Keratinocyte (primary cell): ENCODE measurements around the gene NBPF3. TPM values are rescaled to one million over a fixed set of nuclear protein-coding genes. Genes with fewer than 3 reads are reported as not detected.

Experiments
- DNase-seq: peaks from one replicate; pipeline ENCODE4 v3.0.0-alpha.2; 2011; ENCODE audit warnings: low read depth, missing footprints, low spot score
- FAIRE-seq: peaks from 2 replicates; lab custom pipeline; 2011; peaks lifted over from hg19 to GRCh38; lab: Jason Lieb, UNC
- H2AFZ ChIP-seq: 2 replicates; pipeline ENCODE4 v1.6.0; 2012; ENCODE audit warnings: low read length, control low read depth, inconsistent platforms; ENCODE audit not compliant: control insufficient read depth
- H3K27ac ChIP-seq: 2 replicates; pipeline ENCODE4 v1.5.1; 2011; ENCODE audit warnings: low read length; ENCODE audit not compliant: control insufficient read depth, insufficient read depth
- H3K27me3 ChIP-seq: 3 replicates; pipeline ENCODE4 v1.6.0; 2011; ENCODE audit warnings: low read length; ENCODE audit not compliant: control insufficient read depth, insufficient read depth; ENCODE audit errors: extremely low read depth
- H3K36me3 ChIP-seq, 2 experiments: 2 replicates in 1 of 2; 3 replicates in 1 of 2; pipeline ENCODE4 v1.5.1; 2011; ENCODE audit warnings: low read length in 2 of 2, mild to moderate bottlenecking in 1 of 2; ENCODE audit not compliant: control insufficient read depth in 2 of 2, insufficient read depth in 2 of 2; ENCODE audit errors: extremely low read depth in 1 of 2
- H3K4me1 ChIP-seq: 3 replicates; pipeline ENCODE4 v1.5.1; 2011; ENCODE audit warnings: low read length; ENCODE audit not compliant: control insufficient read depth, insufficient read depth; ENCODE audit errors: extremely low read depth
- H3K4me2 ChIP-seq: 3 replicates; pipeline ENCODE4 v1.6.0; 2011; ENCODE audit warnings: low read depth, low read length; ENCODE audit not compliant: control insufficient read depth, insufficient read depth; ENCODE audit errors: extremely low read depth
- H3K4me3 ChIP-seq, 3 experiments: fragments of 200-600 bp in 1 of 3; sonication (generic) in 1 of 3; 2 replicates in 2 of 3; 3 replicates in 1 of 3; pipeline ENCODE4 v1.5.1; 2011 to 2016; ENCODE audit warnings: low read length in 3 of 3, mild to moderate bottlenecking in 3 of 3, control low read depth in 2 of 3, inconsistent platforms in 1 of 3, low read depth in 1 of 3, mixed read lengths in 1 of 3, mixed run types in 1 of 3, moderate library complexity in 1 of 3; ENCODE audit not compliant: control insufficient read depth in 2 of 3, insufficient read depth in 2 of 3; ENCODE audit errors: extremely low read depth in 1 of 3
- H3K79me2 ChIP-seq: 2 replicates; pipeline ENCODE4 v1.6.0; 2012; ENCODE audit warnings: low read length; ENCODE audit not compliant: control insufficient read depth, insufficient read depth
- H3K9ac ChIP-seq: 3 replicates; pipeline ENCODE4 v1.6.0; 2011; ENCODE audit warnings: low read length; ENCODE audit not compliant: control insufficient read depth, insufficient read depth; ENCODE audit errors: extremely low read depth
- H3K9me1 ChIP-seq: 3 replicates; pipeline ENCODE4 v1.6.0; 2011; ENCODE audit warnings: low read length; ENCODE audit not compliant: control insufficient read depth, insufficient read depth; ENCODE audit errors: extremely low read depth
- H3K9me3 ChIP-seq: 2 replicates; pipeline ENCODE4 v1.5.1; 2012; ENCODE audit warnings: low read depth, low read length; ENCODE audit not compliant: control insufficient read depth
- H4K20me1 ChIP-seq: 3 replicates; pipeline ENCODE4 v1.6.0; 2011; ENCODE audit warnings: low read length; ENCODE audit not compliant: control insufficient read depth, insufficient read depth; ENCODE audit errors: extremely low read depth
- CTCF ChIP-seq, 3 experiments: IDR thresholded peaks in 1 of 3; conservative IDR thresholded peaks in 1 of 3; optimal IDR thresholded peaks in 1 of 3; 2 replicates in 2 of 3; 3 replicates in 1 of 3; pipeline versions ENCODE3 to v1.5.1; 2011; ENCODE audit warnings: low read length in 3 of 3, mild to moderate bottlenecking in 3 of 3, moderate library complexity in 2 of 3, control low read depth in 1 of 3, inconsistent platforms in 1 of 3; ENCODE audit not compliant: insufficient read depth in 2 of 3; ENCODE audit errors: extremely low read depth in 1 of 3
- EZH2 ChIP-seq: IDR thresholded peaks from one replicate; pipeline ENCODE4 v1.6.1; 2012; ENCODE audit warnings: inconsistent platforms, mild to moderate bottlenecking, low read length, moderate library complexity
- dilution Hi-C: fragments of 300-500 bp; cut with MboI; formaldehyde crosslinking; loops from one replicate; pipeline ENCODE4 v1.7.0; 2020; ENCODE audit warnings: low sequenced_read_pairs; ENCODE audit not compliant: extremely low pct_ligation_motif_present
- polyA plus RNA-seq, 5 experiments: library from polyadenylated mRNA; depleted of rRNA in 3 of 5; stranded (reverse) in 3 of 5; stranded (forward) in 1 of 5; unstranded in 1 of 5; fragments of >200 nt; gene quantifications; 1 replicate in 1 of 5; 2 replicates in 3 of 5; 3 replicates in 1 of 5; pipeline versions ENCODE4 v1.2.1 to v1.2.3, GENCODE V29; 2011 to 2012; ENCODE audit warnings: missing spikeins in 2 of 5, low read depth in 1 of 5, low replicate concordance in 1 of 5

NBPF3 gene
- polyA plus RNA-seq, 1 donor (not counting 4 experiments of a cell fraction or from before 2014, with no cell fraction given): 6.8 TPM

- no peak overlapping the region for H3K27ac ChIP-seq
- no peak for DNase-seq
- no peaks in the 10 kb centered on the region for H3K36me3 ChIP-seq
- H3K4me2 ChIP-seq: no peak overlapping the region
- no peaks in the 10 kb centered on the region for H3K9me3 ChIP-seq
- FAIRE-seq: no peak
- peaks cover under 1% of the 10 kb centered on the region for H3K4me1 ChIP-seq
- H3K9me1 ChIP-seq: no peaks in the 10 kb centered on the region
- H3K27me3 ChIP-seq: peaks cover 22% of the 10 kb centered on the region
- H3K4me3 ChIP-seq: no peak overlapping the region
- H2AFZ ChIP-seq: no peak overlapping the region
- dilution Hi-C loops: no loop called here
- TF ChIP-seq CTCF (optimal IDR thresholded peaks at IDR 0.05 in 1 of 3, IDR thresholded peaks at IDR 0.05 in 1 of 3, conservative IDR thresholded peaks at IDR 0.05 in 1 of 3; ENCODE audit: extremely low read depth in 1 of 3, insufficient read depth in 2 of 3, low read length in 3 of 3): no peak
- H3K79me2 ChIP-seq: no peaks in the 10 kb centered on the region
- no peak overlapping the region for H3K9ac ChIP-seq
- no peaks in the 10 kb centered on the region for H4K20me1 ChIP-seq
Measured at GRCh38 chr1:21503706-21504377, 63.9 kb downstream of the NBPF3 start.

- peaks cover 3% of the 10 kb centered on the region for H4K20me1 ChIP-seq
- no peaks in the 10 kb centered on the region for H3K36me3 ChIP-seq
- H3K9me3 ChIP-seq: no peaks in the 10 kb centered on the region
- FAIRE-seq (no peak), DNase-seq (no peak)
- dilution Hi-C loops: no loop called here
- H3K27ac ChIP-seq: no peak overlapping the region
- TF ChIP-seq EZH2: no peak
- no peak for TF ChIP-seq CTCF (optimal IDR thresholded peaks at IDR 0.05 in 1 of 3, IDR thresholded peaks at IDR 0.05 in 1 of 3, conservative IDR thresholded peaks at IDR 0.05 in 1 of 3; ENCODE audit: extremely low read depth in 1 of 3, insufficient read depth in 2 of 3, low read length in 3 of 3)
- H3K9ac ChIP-seq: no peak overlapping the region
- no peak overlapping the region for H3K4me3 ChIP-seq
- no peak overlapping the region for H2AFZ ChIP-seq
- H3K4me1 ChIP-seq: peaks cover 2% of the 10 kb centered on the region
- no peaks in the 10 kb centered on the region for H3K79me2 ChIP-seq
- H3K9me1 ChIP-seq: no peaks in the 10 kb centered on the region
- no peak overlapping the region for H3K4me2 ChIP-seq
- peaks cover 50% of the 10 kb centered on the region for H3K27me3 ChIP-seq
Measured at GRCh38 chr1:21506804-21507203, 66.9 kb downstream of the NBPF3 start.
